Muscle of leg (tissue), 11 donors: ENCODE measurements around the gene CDKN1B. TPM values are rescaled to one million over a fixed set of nuclear protein-coding genes. Genes with fewer than 3 reads are reported as not detected.

Experiments
- DNase-seq: peaks from one replicate; pipeline ENCODE4 v3.0.0; 2013
- H3K27ac ChIP-seq: one replicate; pipeline ENCODE4 v1.5.1; 2013; ENCODE audit warnings: mild to moderate bottlenecking, low read length, control low read depth
- H3K27me3 ChIP-seq: one replicate; pipeline ENCODE4 v1.6.1; 2013; ENCODE audit warnings: low read length; ENCODE audit not compliant: control insufficient read depth, insufficient read depth
- H3K36me3 ChIP-seq: one replicate; pipeline ENCODE4 v1.6.1; 2013; ENCODE audit warnings: low read length; ENCODE audit not compliant: control insufficient read depth, insufficient read depth
- H3K4me1 ChIP-seq: one replicate; pipeline ENCODE4 v1.6.1; 2013; ENCODE audit warnings: low read length; ENCODE audit not compliant: control insufficient read depth, insufficient read depth
- H3K4me3 ChIP-seq: one replicate; pipeline ENCODE4 v1.5.1; 2013; ENCODE audit warnings: low read length, control low read depth
- H3K9me3 ChIP-seq: replicated peaks from 2 replicates; pipeline ENCODE4 v1.6.1; 2013; ENCODE audit warnings: low read depth, low read length; ENCODE audit not compliant: control insufficient read depth
- WGBS: methylation state at CpG from one replicate; pipeline ENCODE4 v1.1.5; 2013; ENCODE audit warnings: missing lambda C conversion rate; ENCODE audit not compliant: insufficient coverage; 5-methylcytosine and 5-hydroxymethylcytosine counted together
- polyA plus RNA-seq, 8 donors: library from polyadenylated mRNA; unstranded; fragments of 120-200 nt; gene quantifications; one replicate each; pipeline versions ENCODE4 v1.2.1 to v1.2.3, GENCODE V29; 2013; ENCODE audit warnings: inconsistent platforms in 1 of 8, low replicate concordance in 1 of 8; ENCODE audit not compliant: insufficient read length in 8 of 8, insufficient read depth in 1 of 8
- total RNA-seq: library from RNA; stranded (reverse); fragments of 120-200 nt; gene quantifications from one replicate; pipeline ENCODE4 v1.2.4, GENCODE V29; 2013

CDKN1B gene
- total and polyA plus RNA-seq, 9 donors, result 36.6 to 53.7 (median 45.4) TPM

DNA sequence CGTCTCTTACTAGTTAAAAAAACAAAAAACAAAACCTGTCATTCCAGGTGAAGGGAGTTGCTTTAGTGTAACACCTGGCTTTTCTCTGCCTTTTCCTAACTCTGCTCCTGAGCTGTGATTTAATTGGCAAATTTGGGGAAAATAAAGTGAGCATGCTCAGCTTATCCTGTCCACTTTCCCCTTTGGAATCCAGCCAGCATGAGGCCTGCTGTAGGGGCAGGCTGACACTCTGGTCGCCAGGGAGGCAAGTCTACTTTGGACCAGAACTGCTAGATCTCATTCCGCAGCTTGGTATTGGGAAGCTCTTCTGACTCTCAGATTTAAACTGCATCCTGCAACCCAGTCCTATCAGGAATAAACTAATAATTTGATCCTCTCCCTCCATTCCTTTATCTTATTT, 30.1 kb downstream of the CDKN1B start:
- Histone ChIP-seq H3K9me3 (no peaks in the 10 kb centered on the region), H3K27ac (no peak overlapping the region), H3K4me3 (no peak overlapping the region), H3K36me3 (no peaks in the 10 kb centered on the region), H3K4me1 (peaks cover 13% of the 10 kb centered on the region), H3K27me3 (no peaks in the 10 kb centered on the region)
- DNase-seq, result no peak
- 17% methylated on average over 1 of the region's 3 CpGs for WGBS

DNA sequence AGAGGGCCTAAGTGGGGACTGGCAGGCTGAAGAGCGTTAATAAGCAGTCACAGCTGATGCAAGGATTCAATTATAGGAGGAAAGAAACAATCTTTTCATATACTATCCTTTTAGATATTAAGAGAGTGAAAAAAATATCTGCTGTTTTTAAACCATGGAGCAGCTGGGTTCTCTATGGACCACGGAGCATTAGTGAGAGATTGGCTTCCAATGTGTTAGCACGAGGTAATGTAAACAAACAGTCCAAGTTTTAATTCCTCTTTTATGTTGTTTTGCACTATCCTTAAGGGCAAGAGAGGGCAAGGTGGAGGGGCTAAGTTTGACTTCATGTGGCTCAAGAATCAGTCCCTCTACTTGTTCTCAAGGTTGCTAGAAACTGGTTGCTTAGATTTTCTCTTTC, 30.9 kb downstream of the CDKN1B start:
- no peak for DNase-seq
- H3K27me3 ChIP-seq, result no peaks in the 10 kb centered on the region
- WGBS, result no CpG with 5 or more reads among the region's 3 CpGs
- peaks cover 13% of the 10 kb centered on the region for H3K4me1 ChIP-seq
- no peaks in the 10 kb centered on the region for H3K9me3 ChIP-seq
- no peak overlapping the region for H3K4me3 ChIP-seq
- no peak overlapping the region for H3K27ac ChIP-seq
- H3K36me3 ChIP-seq, result no peaks in the 10 kb centered on the region

DNA sequence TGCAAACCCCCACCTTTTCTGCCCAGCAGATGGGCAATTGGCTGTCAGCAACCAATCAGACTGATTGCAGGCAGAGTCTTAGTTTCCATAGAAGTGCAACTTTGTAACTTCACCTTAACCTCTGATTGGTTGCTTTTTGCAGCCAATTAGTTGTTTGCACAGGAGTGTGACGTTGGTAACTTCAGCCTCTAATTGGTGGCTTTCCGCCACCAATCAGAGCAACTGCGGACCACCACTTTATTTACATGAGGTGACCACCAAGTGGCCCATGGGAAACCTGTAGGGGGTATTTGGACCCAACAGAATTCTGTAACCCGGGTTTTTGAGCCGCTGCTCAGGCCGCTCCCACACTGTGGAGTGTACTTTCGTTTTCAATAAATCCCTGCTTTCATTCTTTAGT, 32.3 kb downstream of the CDKN1B start:
- Histone ChIP-seq H3K27me3 (no peaks in the 10 kb centered on the region), H3K27ac (no peak overlapping the region), H3K4me3 (no peak overlapping the region), H3K4me1 (peaks cover 13% of the 10 kb centered on the region), H3K36me3 (no peaks in the 10 kb centered on the region), H3K9me3 (no peaks in the 10 kb centered on the region)
- 92% methylated on average over 6 of the region's 7 CpGs for WGBS
- DNase-seq, result no peak

DNA sequence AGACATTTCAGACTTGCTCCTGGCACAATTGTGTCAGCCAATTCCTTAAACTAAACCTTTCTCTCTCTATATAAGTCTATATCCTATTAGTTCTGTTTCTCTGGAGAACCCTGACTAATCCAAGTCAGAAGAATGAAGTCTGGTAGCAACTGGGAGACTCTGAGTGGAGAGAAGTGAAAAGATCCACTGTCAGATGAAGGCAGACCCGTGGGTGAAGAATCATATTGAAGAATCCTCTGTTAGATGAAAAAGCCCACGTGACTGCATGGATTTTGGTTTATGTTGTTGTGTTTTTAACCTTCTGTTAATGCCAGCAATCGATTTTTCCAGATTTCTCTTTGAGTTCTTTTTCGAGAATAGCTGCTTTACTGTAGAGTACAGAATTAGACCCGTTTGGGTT, 38.8 kb downstream of the CDKN1B start:
- WGBS, result 68% methylated on average over 4 of the region's 5 CpGs
- Histone ChIP-seq H3K27ac (no peak overlapping the region), H3K4me1 (no peaks in the 10 kb centered on the region), H3K4me3 (no peak overlapping the region), H3K27me3 (no peaks in the 10 kb centered on the region), H3K9me3 (no peaks in the 10 kb centered on the region), H3K36me3 (no peaks in the 10 kb centered on the region)
- no peak for DNase-seq

DNA sequence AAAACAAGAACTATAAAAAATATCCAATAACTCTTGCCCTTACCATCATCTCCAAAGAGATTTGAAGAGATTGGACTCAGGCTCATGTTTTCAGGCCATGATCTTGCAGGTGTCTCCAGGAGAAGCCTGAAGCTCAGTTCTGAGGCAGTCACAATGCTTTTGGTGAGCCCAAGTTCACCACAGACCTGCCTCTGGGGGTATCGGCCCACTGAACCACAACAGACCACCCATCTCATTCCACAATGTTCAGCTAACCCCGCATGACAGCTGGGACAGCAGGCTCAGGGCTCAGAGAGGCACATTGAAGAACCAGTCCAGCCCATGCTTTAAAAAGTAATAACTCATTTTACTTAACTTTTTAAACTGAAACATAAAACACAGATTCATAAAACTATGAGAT, 40.0 kb downstream of the CDKN1B start:
- 100% methylated on average over 1 of the region's 2 CpGs for WGBS
- Histone ChIP-seq H3K27me3 (no peaks in the 10 kb centered on the region), H3K36me3 (no peaks in the 10 kb centered on the region), H3K27ac (no peak overlapping the region), H3K9me3 (no peaks in the 10 kb centered on the region), H3K4me3 (no peak overlapping the region), H3K4me1 (no peaks in the 10 kb centered on the region)
- no peak for DNase-seq

DNA sequence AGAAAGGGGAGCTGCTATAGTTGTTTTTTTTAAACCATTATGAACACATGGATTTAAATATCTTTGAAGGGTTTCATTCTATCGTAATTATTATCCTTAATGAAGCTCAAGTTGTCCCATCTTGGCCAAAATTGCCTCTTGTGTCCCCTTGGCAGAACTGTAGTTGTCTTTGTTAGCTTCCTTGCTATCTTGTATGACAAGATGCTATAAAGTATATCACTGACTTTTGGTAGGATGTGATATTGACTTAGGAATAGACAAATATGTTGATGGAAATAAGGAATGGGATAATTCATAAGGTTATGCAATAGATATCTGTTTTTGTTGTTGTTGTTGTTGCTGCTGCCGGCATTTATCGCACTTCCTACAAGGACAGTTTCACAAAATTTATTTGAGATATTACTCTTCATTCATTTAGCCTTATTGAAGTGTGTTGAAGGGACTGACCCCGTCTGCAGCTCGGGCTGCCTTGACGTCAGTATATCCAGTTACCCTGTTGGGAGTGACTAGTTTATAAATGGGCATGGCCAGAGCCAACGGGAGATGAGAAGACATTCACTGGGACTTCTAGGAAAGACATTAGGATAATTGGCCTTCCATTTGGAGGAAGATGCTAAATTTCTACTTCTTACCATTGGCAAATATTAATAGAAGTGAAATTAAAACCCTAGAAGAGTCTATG, 42.2 kb downstream of the CDKN1B start:
- Histone ChIP-seq H3K27ac (no peak overlapping the region), H3K4me1 (no peaks in the 10 kb centered on the region), H3K27me3 (no peaks in the 10 kb centered on the region), H3K36me3 (no peaks in the 10 kb centered on the region), H3K4me3 (no peak overlapping the region), H3K9me3 (no peaks in the 10 kb centered on the region)
- WGBS, result no CpG with 5 or more reads among the region's 7 CpGs
- no peak for DNase-seq

DNA sequence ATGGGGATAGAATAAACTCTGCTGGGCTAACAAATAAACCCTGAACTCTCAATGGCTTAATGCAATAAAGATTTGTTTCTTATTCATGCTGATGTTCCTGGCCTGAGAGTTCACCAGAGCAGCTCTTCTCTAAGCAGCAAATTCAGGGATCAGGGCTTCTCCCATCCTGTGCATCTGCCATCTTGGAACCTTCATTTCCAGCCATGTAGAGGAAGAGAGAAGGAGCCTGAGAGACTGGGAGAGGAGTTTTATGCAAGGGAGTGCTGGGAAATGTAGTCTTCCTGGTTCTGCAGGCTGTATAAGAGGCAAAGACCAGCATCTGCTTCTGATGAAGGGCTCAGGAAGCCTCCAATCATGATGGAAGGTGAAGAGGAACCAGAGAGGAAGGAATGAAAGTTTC, 47.7 kb downstream of the CDKN1B start:
- H3K36me3 ChIP-seq, result no peaks in the 10 kb centered on the region
- no peak overlapping the region for H3K27ac ChIP-seq
- no peak overlapping the region for H3K4me3 ChIP-seq
- DNase-seq, result no peak
- no peaks in the 10 kb centered on the region for H3K27me3 ChIP-seq
- H3K9me3 ChIP-seq, result peaks cover 3% of the 10 kb centered on the region
- H3K4me1 ChIP-seq, result no peaks in the 10 kb centered on the region

DNA sequence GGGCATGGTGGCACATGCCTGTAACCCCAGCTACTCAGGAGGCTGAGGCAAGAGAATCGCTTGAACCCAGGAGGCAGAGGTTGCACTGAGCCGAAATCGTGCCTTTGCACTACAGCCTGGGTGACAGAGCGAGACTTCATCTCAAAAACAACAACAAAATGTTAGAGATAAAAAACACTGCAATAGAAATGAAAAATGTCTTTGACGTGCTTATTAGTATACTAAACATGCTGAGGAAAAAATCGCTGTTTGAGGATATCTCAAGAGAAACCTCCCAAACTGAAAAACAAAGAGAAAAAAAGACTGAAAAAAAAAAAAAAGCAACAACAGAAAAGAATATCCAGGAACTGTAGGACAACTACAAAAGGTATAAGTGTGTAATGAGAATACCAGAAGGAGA, 53.1 kb downstream of the CDKN1B start:
- H3K4me3 ChIP-seq, result no peak overlapping the region
- no CpG with 5 or more reads among the region's 6 CpGs for WGBS
- DNase-seq, result no peak
- no peaks in the 10 kb centered on the region for H3K4me1 ChIP-seq
- H3K27ac ChIP-seq, result no peak overlapping the region
- no peaks in the 10 kb centered on the region for H3K36me3 ChIP-seq
- no peaks in the 10 kb centered on the region for H3K27me3 ChIP-seq
- peaks cover 3% of the 10 kb centered on the region for H3K9me3 ChIP-seq

Other genes starting within 250 kb of the CDKN1B start
- gene DUSP16, start 154.5 kb upstream of the CDKN1B start, total RNA-seq, result 18.2 TPM
- 10 to 100 TPM; 21.4 to 34.1 (median 27.0) TPM for gene DUSP16, start 154.5 kb upstream of the CDKN1B start, polyA plus RNA-seq
- gene CREBL2, start 105.5 kb upstream of the CDKN1B start, total RNA-seq, result 11.6 TPM
- 10 to 100 TPM in 5 of 8 donors, 1 to 10 TPM in 3; 7.9 to 14.5 (median 10.3) TPM for gene CREBL2, start 105.5 kb upstream of the CDKN1B start, polyA plus RNA-seq
- 0.66 TPM for gene GPR19, start 21.2 kb upstream of the CDKN1B start, total RNA-seq
- gene GPR19, start 21.2 kb upstream of the CDKN1B start, polyA plus RNA-seq, result 1 to 10 TPM in 4 of 8 donors, under 1 TPM in 4; 0.37 to 1.9 (median 0.97) TPM
- gene APOLD1, start 68.3 kb downstream of the CDKN1B start, total RNA-seq, result 8.8 TPM
- gene APOLD1, start 68.3 kb downstream of the CDKN1B start, polyA plus RNA-seq, result 10 to 100 TPM in 2 of 8 donors, 1 to 10 TPM in 6; 6.8 to 11.2 (median 8.4) TPM
- gene DDX47, start 96.0 kb downstream of the CDKN1B start, total RNA-seq, result 55.5 TPM
- 10 to 100 TPM; 43.9 to 55.2 (median 49.9) TPM for gene DDX47, start 96.0 kb downstream of the CDKN1B start, polyA plus RNA-seq
- gene GPRC5A, start 174.2 kb downstream of the CDKN1B start, total RNA-seq, result 1.1 TPM
- gene GPRC5A, start 174.2 kb downstream of the CDKN1B start, polyA plus RNA-seq, result 1 to 10 TPM in 7 of 8 donors, under 1 TPM in 1; 0.90 to 5.9 (median 1.9) TPM
- not detected for gene GPRC5D, start 234.8 kb downstream of the CDKN1B start, total RNA-seq
- under 1 TPM in 7 of 8 donors, not detected in 1; 0.21 to 0.81 (median 0.40) TPM for gene GPRC5D, start 234.8 kb downstream of the CDKN1B start, polyA plus RNA-seq